Measurements from ENCODE around the gene KCNQ1OT1.

The KCNQ1OT1 gene

GRCh38 chr11:2734181-2735052 is 34.6 kb upstream of the KCNQ1OT1 start:
- Histone ChIP-seq H3K18ac (ENCODE audit: low read length) (no peak overlapping the region), H4K8ac (ENCODE audit: low read depth, low read length) (no peak overlapping the region), H2AK5ac (ENCODE audit: low read length) (no peak overlapping the region), H2BK5ac (ENCODE audit: low read length) (no peak overlapping the region), H3K4ac (ENCODE audit: low read depth, low read length) (no peak overlapping the region), H3K36me3 (ENCODE audit: control insufficient read depth, insufficient read depth, low read length) (no peaks in the 10 kb centered on the region), H4K5ac (ENCODE audit: low read length) (no peak overlapping the region), H3K4me2 (ENCODE audit: low read length) (no peak overlapping the region), H3K79me1 (ENCODE audit: low read length) (no peaks in the 10 kb centered on the region), H3K9ac (ENCODE audit: low read length) (no peak overlapping the region), H3K56ac (ENCODE audit: low read length) (no peak overlapping the region), H3K79me2 (ENCODE audit: control insufficient read depth, insufficient read depth, low read length) (no peaks in the 10 kb centered on the region), H3K27me3 (ENCODE audit: insufficient read depth, low read length, poor library complexity) (no peaks in the 10 kb centered on the region), H2BK15ac (replicated peaks; ENCODE audit: low read depth) (no peak overlapping the region), H3K4me3 (ENCODE audit: low read length) (no peak overlapping the region), H3K4me1 (ENCODE audit: control insufficient read depth, low read depth, low read length) (no peaks in the 10 kb centered on the region), H3K23ac (ENCODE audit: low read length) (no peak overlapping the region), H3K27ac (ENCODE audit: low read depth, low read length) (no peak overlapping the region), H2BK120ac (ENCODE audit: low read depth, low read length) (no peak overlapping the region)
- no peak for DNase-seq
- WGBS (ENCODE audit: extremely low coverage, insufficient coverage, low lambda C conversion rate), result no CpG with 5 or more reads among the region's 32 CpGs

GRCh38 chr11:2732940-2733628 is 33.3 kb upstream of the KCNQ1OT1 start:
- Histone ChIP-seq H2BK120ac (ENCODE audit: low read depth, low read length) (no peak overlapping the region), H3K4ac (ENCODE audit: low read depth, low read length) (no peak overlapping the region), H3K56ac (ENCODE audit: low read length) (no peak overlapping the region), H3K4me1 (ENCODE audit: control insufficient read depth, low read depth, low read length) (no peaks in the 10 kb centered on the region), H3K9ac (ENCODE audit: low read length) (no peak overlapping the region), H3K4me3 (ENCODE audit: low read length) (no peak overlapping the region), H2BK5ac (ENCODE audit: low read length) (no peak overlapping the region), H2BK15ac (replicated peaks; ENCODE audit: low read depth) (no peak overlapping the region), H3K4me2 (ENCODE audit: low read length) (no peak overlapping the region), H3K27me3 (ENCODE audit: insufficient read depth, low read length, poor library complexity) (no peaks in the 10 kb centered on the region), H3K27ac (ENCODE audit: low read depth, low read length) (no peak overlapping the region), H3K23ac (ENCODE audit: low read length) (no peak overlapping the region), H4K8ac (ENCODE audit: low read depth, low read length) (no peak overlapping the region), H3K79me1 (ENCODE audit: low read length) (no peaks in the 10 kb centered on the region), H2AK5ac (ENCODE audit: low read length) (no peak overlapping the region), H3K36me3 (ENCODE audit: control insufficient read depth, insufficient read depth, low read length) (no peaks in the 10 kb centered on the region), H3K79me2 (ENCODE audit: control insufficient read depth, insufficient read depth, low read length) (no peaks in the 10 kb centered on the region), H3K18ac (ENCODE audit: low read length) (no peak overlapping the region), H4K5ac (ENCODE audit: low read length) (no peak overlapping the region)
- DNase-seq, result no peak
- WGBS (ENCODE audit: extremely low coverage, insufficient coverage, low lambda C conversion rate), result no CpG with 5 or more reads among the region's 12 CpGs

- no peak overlapping the region for H2BK120ac ChIP-seq (ENCODE audit: low read depth, low read length)
- H3K4ac ChIP-seq (ENCODE audit: low read depth, low read length), result no peak overlapping the region
- no peaks in the 10 kb centered on the region for H3K27me3 ChIP-seq (ENCODE audit: insufficient read depth, low read length, poor library complexity)
- no peaks in the 10 kb centered on the region for H3K79me2 ChIP-seq (ENCODE audit: control insufficient read depth, insufficient read depth, low read length)
- H3K4me1 ChIP-seq (ENCODE audit: control insufficient read depth, low read depth, low read length), result no peaks in the 10 kb centered on the region
- H2BK15ac ChIP-seq (replicated peaks; ENCODE audit: low read depth), result no peak overlapping the region
- no peak for DNase-seq
- H2BK5ac ChIP-seq (ENCODE audit: low read length), result no peak overlapping the region
- H4K5ac ChIP-seq (ENCODE audit: low read length), result no peak overlapping the region
- H3K56ac ChIP-seq (ENCODE audit: low read length), result no peak overlapping the region
- H3K23ac ChIP-seq (ENCODE audit: low read length), result no peak overlapping the region
- no peak overlapping the region for H3K27ac ChIP-seq (ENCODE audit: low read depth, low read length)
- no CpG with 5 or more reads among the region's 32 CpGs for WGBS (ENCODE audit: extremely low coverage, insufficient coverage, low lambda C conversion rate)
- H3K4me3 ChIP-seq (ENCODE audit: low read length), result no peak overlapping the region
- H3K4me2 ChIP-seq (ENCODE audit: low read length), result no peak overlapping the region
- H3K9ac ChIP-seq (ENCODE audit: low read length), result no peak overlapping the region
- no peaks in the 10 kb centered on the region for H3K36me3 ChIP-seq (ENCODE audit: control insufficient read depth, insufficient read depth, low read length)
- H3K79me1 ChIP-seq (ENCODE audit: low read length), result no peaks in the 10 kb centered on the region
- H3K18ac ChIP-seq (ENCODE audit: low read length), result no peak overlapping the region
- H4K8ac ChIP-seq (ENCODE audit: low read depth, low read length), result no peak overlapping the region
- no peak overlapping the region for H2AK5ac ChIP-seq (ENCODE audit: low read length)
Measured at GRCh38 chr11:2732261-2732939, 32.6 kb upstream of the KCNQ1OT1 start.

- H2AK5ac ChIP-seq (ENCODE audit: low read length), result no peak overlapping the region
- H3K4me1 ChIP-seq (ENCODE audit: control insufficient read depth, low read depth, low read length), result no peaks in the 10 kb centered on the region
- H4K8ac ChIP-seq (ENCODE audit: low read depth, low read length), result no peak overlapping the region
- H3K79me2 ChIP-seq (ENCODE audit: control insufficient read depth, insufficient read depth, low read length), result no peaks in the 10 kb centered on the region
- no peak overlapping the region for H3K23ac ChIP-seq (ENCODE audit: low read length)
- no peak overlapping the region for H3K56ac ChIP-seq (ENCODE audit: low read length)
- H2BK120ac ChIP-seq (ENCODE audit: low read depth, low read length), result no peak overlapping the region
- no peaks in the 10 kb centered on the region for H3K79me1 ChIP-seq (ENCODE audit: low read length)
- no peaks in the 10 kb centered on the region for H3K36me3 ChIP-seq (ENCODE audit: control insufficient read depth, insufficient read depth, low read length)
- H3K4me3 ChIP-seq (ENCODE audit: low read length), result no peak overlapping the region
- no peak overlapping the region for H3K27ac ChIP-seq (ENCODE audit: low read depth, low read length)
- H3K18ac ChIP-seq (ENCODE audit: low read length), result no peak overlapping the region
- no peak overlapping the region for H3K4me2 ChIP-seq (ENCODE audit: low read length)
- no peak overlapping the region for H2BK5ac ChIP-seq (ENCODE audit: low read length)
- no peak overlapping the region for H2BK15ac ChIP-seq (replicated peaks; ENCODE audit: low read depth)
- H3K9ac ChIP-seq (ENCODE audit: low read length), result no peak overlapping the region
- WGBS (ENCODE audit: extremely low coverage, insufficient coverage, low lambda C conversion rate), result no CpG with 5 or more reads among the region's 28 CpGs
- H3K27me3 ChIP-seq (ENCODE audit: insufficient read depth, low read length, poor library complexity), result no peaks in the 10 kb centered on the region
- H4K5ac ChIP-seq (ENCODE audit: low read length), result no peak overlapping the region
- no peak overlapping the region for H3K4ac ChIP-seq (ENCODE audit: low read depth, low read length)
- DNase-seq, result no peak
Measured at GRCh38 chr11:2731130-2732125, 31.6 kb upstream of the KCNQ1OT1 start.

Measured in mesendoderm (in vitro differentiated cells).